GM12878 (cell line): ENCODE data around the gene VIPR2.

ENCODE experiments used
- CHD4 ChIP-seq: fragments of 200-600 bp; sonication (generic); IDR thresholded peaks from 2 replicates; pipeline ENCODE4 v1.6.1; 2016; ENCODE audit warnings: mild to moderate bottlenecking
- EZH2 ChIP-seq: IDR thresholded peaks from 2 replicates; pipeline ENCODE4 v1.6.1; 2012; ENCODE audit warnings: low read depth, mild to moderate bottlenecking, control low read depth, inconsistent platforms, low read length, borderline replicate concordance; ENCODE audit not compliant: control insufficient read depth

DNA sequence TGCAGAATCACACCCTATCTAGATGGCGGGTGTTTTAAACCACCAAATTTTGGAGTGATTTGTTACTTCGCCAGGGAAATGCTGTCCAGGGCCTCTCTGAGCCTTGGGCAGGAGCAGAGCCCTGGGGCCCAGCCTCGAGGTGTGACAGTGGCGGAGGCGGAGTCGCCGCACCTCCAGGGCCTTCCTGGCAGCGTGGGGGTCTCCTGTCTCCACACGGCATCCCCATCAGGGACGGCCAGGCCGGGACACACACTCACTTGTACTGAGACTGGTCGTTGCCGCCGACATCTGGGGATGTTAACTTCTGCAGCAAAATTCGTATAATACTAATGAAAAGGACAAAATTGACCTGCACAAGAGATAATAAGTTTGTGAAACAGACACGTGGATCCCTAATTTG lies 110.7 kb downstream of the VIPR2 start:
- TF ChIP-seq CHD4: no peak
- no peak for TF ChIP-seq EZH2
